Activated naive CD8-positive, alpha-beta T cell treated with anti-CD3 and anti-CD28 coated beads, Interleukin-2, amount 50 U/mL, for 24 hours (primary cell): ENCODE results near the gene TRAK1.

Experiments used
- ATAC-seq: fragments of 150-1000 bp; cut with Tn5 transposase; one replicate; pipeline ENCODE4 v1.10.0; 2021
- DNase-seq: peaks from one replicate; pipeline ENCODE4 v3.0.0; 2021
- H3K27ac Mint-ChIP-seq: one replicate; pipeline ENCODE4 v1.8.0; 2021; ENCODE audit warnings: mild to moderate bottlenecking, mixed read lengths
- H3K27me3 Mint-ChIP-seq: one replicate; pipeline ENCODE4 v1.8.0; 2021; ENCODE audit warnings: mixed read lengths
- H3K36me3 Mint-ChIP-seq: one replicate; pipeline ENCODE4 v1.8.0; 2021; ENCODE audit warnings: low read depth, mixed read lengths
- H3K4me1 Mint-ChIP-seq: one replicate; pipeline ENCODE4 v1.8.0; 2021; ENCODE audit warnings: mixed read lengths
- H3K4me3 Mint-ChIP-seq: one replicate; pipeline ENCODE4 v1.8.0; 2021; ENCODE audit warnings: mild to moderate bottlenecking, moderate library complexity, mixed read lengths
- H3K9me3 Mint-ChIP-seq: one replicate; pipeline ENCODE4 v1.8.0; 2021; ENCODE audit warnings: mixed read lengths

The TRAK1 gene

DNA sequence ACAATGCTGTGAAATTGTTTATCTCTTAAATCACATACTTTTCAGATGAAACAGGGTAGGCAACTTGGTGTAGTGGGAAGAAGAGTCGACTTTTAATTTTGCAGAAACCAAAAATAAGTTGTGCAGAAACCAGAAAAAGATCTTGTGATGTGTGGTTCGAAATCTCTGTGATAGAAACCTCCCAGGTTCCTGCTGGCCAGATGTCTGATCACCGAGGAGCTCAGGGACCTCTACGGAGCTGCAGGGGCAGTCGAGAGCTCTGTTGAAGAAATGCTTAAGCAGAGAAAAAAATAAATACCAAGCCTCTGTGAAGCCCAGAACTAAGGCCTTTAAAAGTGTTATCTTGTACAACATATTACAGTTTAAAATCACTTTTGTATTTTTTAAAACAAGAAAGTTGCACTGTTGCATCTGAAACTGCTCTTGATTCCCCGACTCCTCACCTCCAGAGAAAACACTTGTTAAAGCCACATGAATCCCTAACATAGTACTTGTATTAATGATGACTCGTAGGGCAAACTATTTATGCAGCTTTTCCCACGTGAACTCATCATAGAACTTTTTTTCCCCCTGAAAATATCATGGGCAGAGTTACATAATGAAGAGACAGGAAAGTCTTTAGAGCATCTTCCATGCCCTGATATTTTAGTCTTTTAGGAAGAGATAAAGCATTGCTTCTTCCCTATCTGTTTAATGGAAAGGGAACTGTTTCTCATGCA is 123.6 kb downstream of the TRAK1 start:
- peaks cover 62% of the 10 kb centered on the region for H3K4me1 Mint-ChIP-seq
- H3K9me3 Mint-ChIP-seq: no peaks in the 10 kb centered on the region
- H3K27ac Mint-ChIP-seq: peak overlapping the region; percentile 55
- no peaks in the 10 kb centered on the region for H3K27me3 Mint-ChIP-seq
- DNase-seq (no peak), ATAC-seq (no peak)
- no peak overlapping the region for H3K4me3 Mint-ChIP-seq
- H3K36me3 Mint-ChIP-seq: peaks cover 22% of the 10 kb centered on the region

DNA sequence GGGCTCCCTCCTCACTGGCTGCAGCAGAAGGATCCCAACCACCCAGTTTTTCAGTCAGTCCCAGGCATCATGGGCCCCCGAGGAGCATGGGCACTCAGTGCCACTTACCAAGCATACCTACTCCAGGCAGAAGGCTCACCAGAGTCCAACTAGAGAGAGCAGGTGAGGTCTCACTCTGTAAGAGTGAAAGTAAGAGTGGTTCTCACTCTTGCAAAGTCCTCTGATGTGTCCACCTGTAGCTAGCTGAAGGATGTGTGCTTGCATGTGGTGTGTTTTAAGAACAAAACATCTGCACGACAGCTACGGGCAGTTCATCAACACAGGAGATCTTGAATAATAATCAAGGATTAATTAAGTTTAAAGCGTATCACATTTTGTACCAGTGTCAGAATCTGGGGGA is 125.1 kb downstream of the TRAK1 start:
- Mint-ChIP-seq H3K9me3 (no peaks in the 10 kb centered on the region), H3K27me3 (no peaks in the 10 kb centered on the region), H3K4me3 (no peak overlapping the region), H3K4me1 (peaks cover 64% of the 10 kb centered on the region), H3K36me3 (peaks cover 19% of the 10 kb centered on the region), H3K27ac (peak overlapping the region; percentile 70)
- peak; percentile 55 for ATAC-seq
- no peak for DNase-seq

DNA sequence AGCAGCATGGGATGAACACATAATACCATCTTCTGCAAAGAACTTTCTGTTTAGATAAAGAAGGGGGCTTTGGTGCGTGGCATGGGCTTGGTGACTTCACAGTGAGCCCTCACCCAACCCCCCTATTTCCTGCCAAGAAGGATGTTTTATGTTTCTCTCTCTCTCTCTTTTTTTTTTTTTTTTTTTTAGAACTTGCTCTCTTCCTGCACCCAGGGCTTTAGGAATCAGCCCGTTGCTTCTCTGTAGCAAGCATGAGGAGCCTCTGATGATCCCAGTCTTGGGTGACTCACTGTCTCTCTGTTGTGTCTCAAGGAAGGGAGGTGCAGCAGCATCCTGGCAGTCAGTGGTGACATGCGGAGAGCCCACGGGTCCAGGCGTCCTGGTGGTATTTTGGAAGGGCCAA is 125.8 kb downstream of the TRAK1 start:
- H3K27me3 Mint-ChIP-seq: no peaks in the 10 kb centered on the region
- H3K36me3 Mint-ChIP-seq: peaks cover 13% of the 10 kb centered on the region
- H3K27ac Mint-ChIP-seq: peak overlapping the region; percentile 21
- H3K9me3 Mint-ChIP-seq: no peaks in the 10 kb centered on the region
- peaks cover 64% of the 10 kb centered on the region for H3K4me1 Mint-ChIP-seq
- DNase-seq (no peak), ATAC-seq (peak; percentile 58)
- H3K4me3 Mint-ChIP-seq: no peak overlapping the region

DNA sequence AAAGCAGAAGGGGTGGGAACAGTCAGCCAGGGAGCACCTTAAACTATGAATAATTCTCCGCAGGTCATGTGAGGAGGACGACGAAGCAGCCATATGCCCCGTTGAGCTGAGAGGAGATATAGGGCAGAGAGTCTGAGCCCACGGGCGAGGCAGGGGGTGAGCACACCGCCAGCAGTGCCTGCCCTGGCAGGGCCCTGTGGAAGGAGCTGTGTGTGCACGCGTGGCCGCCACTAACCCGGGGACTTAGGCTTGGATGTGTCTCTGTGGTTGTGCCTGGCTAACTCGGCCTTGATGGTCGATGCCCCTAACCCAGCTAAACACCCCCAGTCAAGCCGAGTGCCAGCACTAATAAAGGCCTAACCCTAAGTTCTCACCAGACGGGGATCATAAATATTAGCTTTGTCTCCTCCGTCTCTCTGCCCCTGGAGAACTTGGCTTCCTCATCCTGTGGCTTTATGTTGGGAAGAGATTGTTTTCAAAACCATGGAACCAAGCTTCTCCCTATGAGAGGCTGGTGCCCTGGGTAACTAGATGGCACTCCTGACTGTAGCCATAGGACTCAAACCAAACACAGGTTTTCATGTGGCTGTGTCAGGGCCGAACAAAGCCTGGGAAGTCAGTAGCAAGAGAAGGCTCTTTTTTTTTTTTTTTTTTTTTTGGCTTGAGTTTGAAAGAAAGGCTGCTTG is 129.4 kb downstream of the TRAK1 start:
- no peak for DNase-seq
- Mint-ChIP-seq H3K4me3 (no peak overlapping the region), H3K9me3 (no peaks in the 10 kb centered on the region), H3K36me3 (peaks cover 24% of the 10 kb centered on the region), H3K27me3 (no peaks in the 10 kb centered on the region), H3K27ac (no peak overlapping the region), H3K4me1 (peaks cover 33% of the 10 kb centered on the region)
- ATAC-seq: no peak

DNA sequence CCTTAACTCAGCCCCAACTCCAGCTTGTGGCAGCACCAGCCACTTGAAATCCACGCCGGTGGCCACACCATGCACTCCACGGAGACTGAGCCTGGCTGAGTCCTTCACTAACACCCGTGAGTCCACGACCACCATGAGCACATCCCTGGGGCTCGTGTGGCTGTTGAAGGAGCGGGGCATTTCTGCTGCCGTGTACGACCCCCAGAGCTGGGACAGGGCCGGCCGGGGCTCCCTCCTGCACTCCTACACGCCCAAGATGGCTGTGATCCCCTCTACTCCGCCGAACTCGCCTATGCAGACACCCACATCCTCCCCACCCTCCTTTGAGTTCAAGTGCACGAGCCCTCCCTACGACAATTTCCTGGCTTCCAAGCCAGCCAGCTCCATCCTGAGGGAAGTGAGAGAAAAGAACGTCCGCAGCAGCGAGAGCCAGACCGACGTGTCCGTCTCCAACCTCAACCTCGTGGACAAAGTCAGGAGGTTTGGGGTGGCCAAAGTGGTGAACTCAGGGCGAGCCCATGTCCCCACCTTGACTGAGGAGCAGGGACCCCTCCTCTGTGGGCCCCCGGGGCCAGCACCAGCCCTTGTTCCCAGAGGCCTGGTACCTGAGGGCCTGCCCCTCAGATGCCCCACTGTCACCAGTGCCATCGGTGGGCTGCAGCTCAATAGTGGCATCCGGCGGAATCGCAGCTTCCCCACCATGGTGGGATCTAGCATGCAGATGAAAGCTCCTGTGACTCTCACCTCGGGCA is 132.0 kb downstream of the TRAK1 start:
- H3K27ac Mint-ChIP-seq: no peak overlapping the region
- peaks cover 8% of the 10 kb centered on the region for H3K4me1 Mint-ChIP-seq
- no peaks in the 10 kb centered on the region for H3K27me3 Mint-ChIP-seq
- no peak overlapping the region for H3K4me3 Mint-ChIP-seq
- H3K9me3 Mint-ChIP-seq: no peaks in the 10 kb centered on the region
- H3K36me3 Mint-ChIP-seq: peaks cover 23% of the 10 kb centered on the region
- DNase-seq: no peak
- no peak for ATAC-seq

DNA sequence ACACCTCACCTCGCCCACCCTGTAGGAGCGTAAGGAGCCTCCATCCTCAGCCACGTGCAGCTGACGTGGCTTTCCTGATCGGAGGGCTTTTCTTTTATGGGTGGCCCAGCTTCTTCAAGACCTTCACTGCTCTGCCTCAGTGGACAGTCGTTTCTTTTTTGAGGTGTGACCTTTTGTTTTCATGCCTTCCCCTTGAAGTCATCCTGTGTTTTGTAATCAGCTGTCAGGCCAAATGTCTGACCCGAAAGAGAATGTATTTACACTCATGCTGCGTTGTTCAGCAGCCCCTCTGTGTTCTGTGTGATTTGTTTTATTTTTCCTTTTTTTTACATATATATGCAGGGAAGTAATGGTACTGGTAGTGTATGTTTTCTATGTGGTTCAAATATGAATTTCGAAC is 133.0 kb downstream of the TRAK1 start:
- Mint-ChIP-seq H3K36me3 (peaks cover 23% of the 10 kb centered on the region), H3K27ac (no peak overlapping the region), H3K27me3 (no peaks in the 10 kb centered on the region), H3K4me3 (no peak overlapping the region), H3K4me1 (peaks cover 4% of the 10 kb centered on the region), H3K9me3 (no peaks in the 10 kb centered on the region)
- ATAC-seq: no peak
- DNase-seq: no peak

DNA sequence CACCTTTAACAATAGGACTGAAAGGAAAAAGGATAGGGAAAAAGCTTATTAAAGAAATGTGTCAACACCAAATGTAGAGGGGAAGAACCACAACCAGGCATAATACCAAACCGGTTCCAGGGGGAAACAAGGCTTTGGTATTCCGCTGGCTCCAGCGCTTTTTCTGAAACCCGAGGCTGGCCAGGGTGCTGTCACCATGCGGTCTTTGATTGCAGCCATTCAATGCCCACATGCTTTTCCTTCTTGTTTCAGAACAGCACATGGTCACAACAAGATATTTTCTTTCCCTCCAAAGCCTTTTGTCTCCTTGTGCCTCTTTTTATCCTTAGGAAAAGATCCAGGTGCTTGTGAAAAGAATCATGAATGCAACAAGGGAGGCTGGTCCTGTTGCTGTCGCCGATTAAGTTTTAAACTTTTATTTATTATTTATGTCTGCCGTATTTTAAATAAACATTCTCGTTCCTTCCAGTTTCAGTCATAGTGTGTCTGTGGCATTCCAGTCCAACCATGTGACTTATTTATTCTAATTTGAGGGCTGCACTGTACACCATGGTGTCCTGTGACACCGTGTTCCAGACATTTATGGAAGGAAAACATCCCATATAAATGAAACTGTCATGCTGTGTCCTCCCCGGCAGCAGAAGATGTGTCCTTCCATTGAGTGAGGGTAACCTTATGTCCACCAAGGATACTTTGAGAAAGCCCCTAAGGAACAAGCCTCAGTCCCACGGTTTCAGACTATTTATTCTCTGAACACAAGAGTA is 133.7 kb downstream of the TRAK1 start:
- peaks cover 23% of the 10 kb centered on the region for H3K36me3 Mint-ChIP-seq
- H3K27ac Mint-ChIP-seq: no peak overlapping the region
- no peaks in the 10 kb centered on the region for H3K27me3 Mint-ChIP-seq
- H3K4me1 Mint-ChIP-seq: peaks cover 4% of the 10 kb centered on the region
- ATAC-seq (no peak), DNase-seq (no peak)
- H3K4me3 Mint-ChIP-seq: no peak overlapping the region
- no peaks in the 10 kb centered on the region for H3K9me3 Mint-ChIP-seq

DNA sequence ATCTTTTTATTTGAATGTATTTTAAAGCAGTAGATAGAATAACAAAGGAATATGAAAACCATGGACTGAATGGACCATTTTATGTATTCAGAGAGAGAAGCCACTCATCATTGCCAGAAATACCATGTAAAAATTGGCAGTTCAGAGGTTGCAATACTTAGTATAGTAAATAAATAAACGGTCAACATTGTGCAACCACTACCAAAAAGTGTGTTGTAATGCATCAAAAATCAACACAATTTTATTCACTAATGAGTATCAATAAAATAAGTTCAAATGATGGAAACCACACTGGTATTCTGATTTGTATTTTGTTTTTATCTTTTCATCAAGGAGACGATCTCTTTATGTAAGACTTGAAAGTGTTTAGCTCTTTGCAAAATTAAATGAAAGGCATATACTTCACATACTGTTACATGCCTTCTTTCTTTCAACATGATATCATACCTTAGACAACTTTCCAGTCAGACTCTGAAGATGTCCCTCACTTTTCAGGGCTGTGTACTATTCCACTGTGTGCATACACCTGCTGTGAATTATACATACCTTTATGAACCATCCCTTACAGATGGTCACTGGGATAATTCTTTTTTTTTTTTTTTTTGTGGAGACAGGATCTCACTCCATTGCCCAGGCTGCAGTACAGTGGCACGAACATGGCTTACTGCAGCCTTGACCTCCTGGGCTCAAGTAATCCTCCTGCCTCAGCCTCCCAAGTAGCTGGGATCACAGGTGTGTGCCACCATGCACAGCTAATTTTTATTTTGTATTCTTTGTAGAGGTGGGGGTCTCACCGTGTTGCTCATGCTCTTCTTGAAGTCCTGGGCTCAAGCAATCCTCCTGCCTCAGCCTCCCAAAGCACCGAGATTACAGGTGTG is 134.6 kb downstream of the TRAK1 start:
- H3K4me1 Mint-ChIP-seq: peaks cover 2% of the 10 kb centered on the region
- ATAC-seq: no peak
- H3K27me3 Mint-ChIP-seq: no peaks in the 10 kb centered on the region
- H3K36me3 Mint-ChIP-seq: peaks cover 16% of the 10 kb centered on the region
- no peak for DNase-seq
- no peak overlapping the region for H3K4me3 Mint-ChIP-seq
- H3K27ac Mint-ChIP-seq: no peak overlapping the region
- no peaks in the 10 kb centered on the region for H3K9me3 Mint-ChIP-seq

DNA sequence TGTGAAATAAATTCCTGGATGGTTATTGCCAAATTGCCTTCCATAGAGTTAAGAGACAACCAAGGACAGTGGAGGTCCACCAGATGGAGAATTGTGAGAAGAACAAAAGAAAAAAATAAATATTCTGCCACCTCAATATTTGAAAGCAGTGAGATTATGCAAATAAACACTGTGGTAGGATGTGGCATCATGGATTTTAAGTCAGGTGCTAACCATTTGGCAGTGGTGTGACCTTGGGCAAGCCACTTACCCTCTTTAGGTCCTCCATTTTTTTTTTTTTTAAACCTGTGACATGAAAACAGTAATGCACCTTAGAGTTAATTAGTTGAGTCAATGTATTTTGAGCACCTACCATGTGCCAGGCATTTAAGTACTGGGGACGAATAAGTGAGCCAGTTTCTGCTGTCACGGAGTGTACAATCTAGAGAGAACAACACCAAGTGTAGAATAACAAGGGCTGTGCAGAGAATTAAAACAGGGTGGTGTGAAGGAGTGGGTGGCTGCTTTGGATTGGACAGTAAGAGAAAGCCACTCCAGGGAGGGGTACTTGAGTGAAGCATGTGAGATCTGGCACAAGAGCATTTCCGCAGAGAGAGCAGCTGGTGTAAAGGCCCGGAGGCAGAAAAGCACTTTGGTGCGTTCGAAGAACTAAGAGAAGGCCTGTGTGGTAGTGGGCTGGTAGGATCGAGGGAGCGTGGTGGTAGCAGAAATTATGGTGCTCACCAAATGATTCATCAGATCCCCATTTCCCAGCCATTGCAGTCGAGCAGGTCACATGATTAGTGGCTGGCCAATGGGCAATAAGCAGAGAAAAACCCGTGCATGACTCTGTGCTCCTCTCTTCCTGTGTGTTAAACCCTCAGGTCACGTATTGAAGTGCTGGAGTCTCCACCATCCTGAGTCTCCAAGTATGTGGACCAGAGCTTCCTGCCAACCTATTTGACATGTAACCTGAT is 135.6 kb downstream of the TRAK1 start:
- no peaks in the 10 kb centered on the region for H3K27me3 Mint-ChIP-seq
- ATAC-seq (no peak), DNase-seq (no peak)
- H3K36me3 Mint-ChIP-seq: peaks cover 16% of the 10 kb centered on the region
- H3K4me1 Mint-ChIP-seq: peaks cover 2% of the 10 kb centered on the region
- no peak overlapping the region for H3K27ac Mint-ChIP-seq
- no peak overlapping the region for H3K4me3 Mint-ChIP-seq
- no peaks in the 10 kb centered on the region for H3K9me3 Mint-ChIP-seq

DNA sequence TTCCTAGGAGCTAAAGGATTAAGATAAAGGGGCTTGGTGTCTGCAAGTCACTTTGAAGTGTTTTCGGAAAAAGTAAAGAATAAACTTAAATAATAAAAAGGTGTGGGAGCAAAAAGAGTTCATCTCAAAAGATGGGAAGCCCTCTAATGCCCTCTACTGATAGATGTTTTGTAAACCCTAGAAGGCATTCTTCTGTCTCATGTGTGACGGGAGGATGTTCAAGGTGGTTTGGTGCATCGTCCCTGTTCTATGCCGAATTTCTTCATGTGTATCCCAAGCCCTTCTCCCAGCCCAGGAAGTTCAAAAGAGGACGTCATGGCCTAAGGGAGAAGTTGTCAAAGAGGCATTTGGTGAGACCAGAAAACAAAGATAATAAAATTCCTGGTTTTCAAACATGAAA is 137.6 kb downstream of the TRAK1 start:
- DNase-seq: no peak
- Mint-ChIP-seq H3K4me1 (peaks cover 2% of the 10 kb centered on the region), H3K4me3 (no peak overlapping the region), H3K36me3 (peaks cover 14% of the 10 kb centered on the region), H3K27ac (no peak overlapping the region), H3K9me3 (no peaks in the 10 kb centered on the region), H3K27me3 (peaks cover 2% of the 10 kb centered on the region)
- ATAC-seq: no peak

DNA sequence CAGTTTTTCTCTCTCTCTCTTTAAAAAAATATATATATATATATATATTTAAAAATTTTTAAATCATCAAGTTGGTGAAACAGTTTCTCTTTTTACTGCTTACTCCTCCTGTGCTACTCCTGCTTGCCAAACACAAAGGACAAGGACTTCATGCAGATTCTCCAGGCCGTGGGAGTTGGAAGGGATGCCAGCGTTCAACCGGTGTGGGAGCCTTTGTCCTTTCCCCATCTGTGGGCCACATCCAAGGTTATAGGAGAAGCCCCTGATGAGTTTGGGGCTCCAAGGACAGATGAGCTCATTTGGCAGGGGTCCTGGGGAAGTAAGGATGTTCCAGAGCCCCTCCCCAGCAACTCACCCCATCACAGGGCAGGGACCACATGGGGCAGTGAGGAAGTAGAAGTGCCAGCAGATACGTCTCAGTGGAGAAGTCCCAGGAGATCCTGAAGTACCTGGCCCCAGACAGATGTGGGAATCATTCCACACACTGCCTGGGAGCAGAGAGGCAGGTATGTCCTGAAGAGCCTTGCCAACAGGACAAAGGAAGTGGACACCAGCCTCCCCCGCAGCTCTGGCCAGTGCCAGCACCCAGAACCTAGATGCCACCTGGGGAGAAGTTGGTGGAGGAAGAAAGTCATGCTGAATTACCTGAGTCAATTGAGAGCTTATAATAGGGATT is 138.2 kb downstream of the TRAK1 start:
- DNase-seq: no peak
- Mint-ChIP-seq H3K27ac (no peak overlapping the region), H3K4me3 (no peak overlapping the region), H3K36me3 (peaks cover 10% of the 10 kb centered on the region), H3K4me1 (peaks cover 2% of the 10 kb centered on the region), H3K9me3 (no peaks in the 10 kb centered on the region), H3K27me3 (peaks cover 5% of the 10 kb centered on the region)
- no peak for ATAC-seq

DNA sequence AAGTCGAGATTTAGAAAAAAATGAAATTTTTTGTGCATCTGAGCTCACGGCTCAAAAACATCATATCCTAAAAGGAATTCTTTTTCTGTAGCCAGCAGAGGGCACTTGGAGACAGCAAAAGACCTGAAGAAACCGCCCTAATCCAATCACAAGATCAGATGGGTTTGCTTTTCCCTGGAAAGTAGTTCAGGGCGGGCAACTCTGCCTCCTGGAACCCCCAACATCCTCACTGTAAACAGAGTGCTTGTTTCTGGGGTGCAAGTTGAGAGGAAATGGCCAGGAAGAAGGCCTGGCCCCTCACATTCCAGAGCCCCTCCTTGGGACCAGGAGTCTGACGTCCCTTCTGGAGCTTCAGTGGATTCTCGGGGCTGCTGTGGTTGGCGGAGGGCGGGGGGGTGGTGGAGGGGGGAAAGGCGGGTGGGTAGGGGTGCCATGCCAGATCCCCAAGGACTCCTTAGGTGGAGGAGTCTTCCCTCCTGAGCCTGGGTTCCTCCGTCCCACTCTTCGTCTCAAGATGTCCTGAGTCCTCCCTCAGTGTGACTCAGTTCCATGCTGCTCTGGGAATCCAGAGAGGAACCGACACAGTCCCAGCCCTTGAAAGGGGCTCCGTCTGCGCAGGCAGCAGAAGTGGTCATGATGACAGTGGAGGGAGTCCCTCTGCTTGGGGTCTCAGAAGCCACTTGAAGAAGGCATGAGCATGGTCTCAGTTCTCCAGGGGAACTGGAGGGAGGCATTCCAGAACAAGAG is 139.0 kb downstream of the TRAK1 start:
- Mint-ChIP-seq H3K4me3 (no peak overlapping the region), H3K4me1 (peaks cover 2% of the 10 kb centered on the region), H3K27me3 (peaks cover 6% of the 10 kb centered on the region), H3K27ac (no peak overlapping the region), H3K36me3 (peaks cover 6% of the 10 kb centered on the region), H3K9me3 (no peaks in the 10 kb centered on the region)
- DNase-seq: no peak
- ATAC-seq: no peak
